ENCODE data around the gene NUFIP1.

DNA sequence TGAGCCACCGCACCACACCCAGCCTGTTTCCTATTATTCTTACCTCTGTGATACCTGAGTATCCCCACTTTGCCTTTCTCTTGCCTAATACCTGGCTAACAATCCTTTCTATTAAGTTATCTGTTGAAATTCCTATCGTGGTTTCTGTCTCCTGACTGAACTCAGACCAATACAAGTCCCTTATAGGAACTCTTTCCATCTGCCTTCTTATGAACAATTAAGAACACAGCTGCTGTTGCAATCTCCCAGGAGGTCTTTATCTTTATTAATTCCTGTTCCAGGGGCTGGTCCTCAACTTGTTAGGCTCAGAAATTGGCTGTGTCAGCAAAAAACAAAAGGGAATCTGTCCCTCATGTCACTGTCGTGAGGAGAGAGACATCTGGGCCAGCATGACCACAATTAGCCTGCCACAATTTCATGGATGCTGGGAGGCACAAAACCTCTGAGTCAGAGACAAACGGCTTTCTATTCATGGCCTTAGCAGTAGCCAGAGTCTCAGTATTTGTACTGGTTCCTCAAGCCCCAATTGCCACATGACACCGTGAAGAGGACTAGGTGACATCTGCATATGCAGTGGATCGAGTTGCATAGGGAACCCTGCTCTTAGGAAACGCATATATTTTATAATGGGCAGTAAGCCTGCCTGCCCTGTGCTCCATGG lies 58.2 kb downstream of the NUFIP1 start:
- TF ChIP-seq, protein P1, sequence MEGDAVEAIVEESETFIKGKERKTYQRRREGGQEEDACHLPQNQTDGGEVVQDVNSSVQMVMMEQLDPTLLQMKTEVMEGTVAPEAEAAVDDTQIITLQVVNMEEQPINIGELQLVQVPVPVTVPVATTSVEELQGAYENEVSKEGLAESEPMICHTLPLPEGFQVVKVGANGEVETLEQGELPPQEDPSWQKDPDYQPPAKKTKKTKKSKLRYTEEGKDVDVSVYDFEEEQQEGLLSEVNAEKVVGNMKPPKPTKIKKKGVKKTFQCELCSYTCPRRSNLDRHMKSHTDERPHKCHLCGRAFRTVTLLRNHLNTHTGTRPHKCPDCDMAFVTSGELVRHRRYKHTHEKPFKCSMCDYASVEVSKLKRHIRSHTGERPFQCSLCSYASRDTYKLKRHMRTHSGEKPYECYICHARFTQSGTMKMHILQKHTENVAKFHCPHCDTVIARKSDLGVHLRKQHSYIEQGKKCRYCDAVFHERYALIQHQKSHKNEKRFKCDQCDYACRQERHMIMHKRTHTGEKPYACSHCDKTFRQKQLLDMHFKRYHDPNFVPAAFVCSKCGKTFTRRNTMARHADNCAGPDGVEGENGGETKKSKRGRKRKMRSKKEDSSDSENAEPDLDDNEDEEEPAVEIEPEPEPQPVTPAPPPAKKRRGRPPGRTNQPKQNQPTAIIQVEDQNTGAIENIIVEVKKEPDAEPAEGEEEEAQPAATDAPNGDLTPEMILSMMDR (IDR thresholded peaks at IDR 0.05; ENCODE audit: low read length), result no peak
- no peak for TF ChIP-seq EZH2 (optimal IDR thresholded peaks at IDR 0.05; ENCODE audit: low read depth, low read length)
- TF ChIP-seq EZH2phosphoT487 (IDR thresholded peaks at IDR 0.05; ENCODE audit: low read length), result no peak
